Measurements from ENCODE around the gene NEURL1B. TPM values are rescaled to one million over a fixed set of nuclear protein-coding genes. Genes with fewer than 3 reads are reported as not detected.

NEURL1B gene
- total RNA-seq, 1 donor from 2014 or later = 6.1 TPM

DNA sequence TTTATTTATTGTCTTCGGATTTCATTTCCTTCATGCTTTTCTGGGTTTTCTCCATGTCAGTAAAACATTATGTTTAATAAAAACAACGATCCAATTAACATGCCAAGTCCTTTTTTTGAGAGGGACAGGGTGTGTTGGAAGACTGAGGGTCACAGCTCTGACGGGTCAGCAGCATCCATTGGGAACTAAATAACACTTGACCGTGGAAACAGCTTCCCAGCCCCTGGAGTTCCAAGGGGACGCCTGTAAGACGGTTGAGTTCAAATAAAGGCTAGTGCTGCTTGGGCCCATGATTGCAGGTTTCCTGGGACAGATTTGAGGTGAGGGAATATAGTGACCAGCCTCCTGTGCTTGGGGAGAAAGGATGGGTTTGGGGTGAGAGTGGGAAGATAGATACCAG, 30.4 kb upstream of the NEURL1B start:
- Mint-ChIP-seq H3K4me1 (peaks cover 12% of the 10 kb centered on the region), H3K27me3 (ENCODE audit: low read depth) (no peaks in the 10 kb centered on the region), H3K36me3 (ENCODE audit: low read depth) (no peaks in the 10 kb centered on the region), H3K27ac (ENCODE audit: unreplicated experiment) (no peak overlapping the region), H3K4me3 (no peak overlapping the region), H3K9me3 (peaks cover 4% of the 10 kb centered on the region)
- DNase-seq (ENCODE audit: low read depth, low spot score) = no peak
- TF ChIP-seq, protein P1, sequence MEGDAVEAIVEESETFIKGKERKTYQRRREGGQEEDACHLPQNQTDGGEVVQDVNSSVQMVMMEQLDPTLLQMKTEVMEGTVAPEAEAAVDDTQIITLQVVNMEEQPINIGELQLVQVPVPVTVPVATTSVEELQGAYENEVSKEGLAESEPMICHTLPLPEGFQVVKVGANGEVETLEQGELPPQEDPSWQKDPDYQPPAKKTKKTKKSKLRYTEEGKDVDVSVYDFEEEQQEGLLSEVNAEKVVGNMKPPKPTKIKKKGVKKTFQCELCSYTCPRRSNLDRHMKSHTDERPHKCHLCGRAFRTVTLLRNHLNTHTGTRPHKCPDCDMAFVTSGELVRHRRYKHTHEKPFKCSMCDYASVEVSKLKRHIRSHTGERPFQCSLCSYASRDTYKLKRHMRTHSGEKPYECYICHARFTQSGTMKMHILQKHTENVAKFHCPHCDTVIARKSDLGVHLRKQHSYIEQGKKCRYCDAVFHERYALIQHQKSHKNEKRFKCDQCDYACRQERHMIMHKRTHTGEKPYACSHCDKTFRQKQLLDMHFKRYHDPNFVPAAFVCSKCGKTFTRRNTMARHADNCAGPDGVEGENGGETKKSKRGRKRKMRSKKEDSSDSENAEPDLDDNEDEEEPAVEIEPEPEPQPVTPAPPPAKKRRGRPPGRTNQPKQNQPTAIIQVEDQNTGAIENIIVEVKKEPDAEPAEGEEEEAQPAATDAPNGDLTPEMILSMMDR (conservative IDR thresholded peaks at IDR 0.05) = no peak

DNA sequence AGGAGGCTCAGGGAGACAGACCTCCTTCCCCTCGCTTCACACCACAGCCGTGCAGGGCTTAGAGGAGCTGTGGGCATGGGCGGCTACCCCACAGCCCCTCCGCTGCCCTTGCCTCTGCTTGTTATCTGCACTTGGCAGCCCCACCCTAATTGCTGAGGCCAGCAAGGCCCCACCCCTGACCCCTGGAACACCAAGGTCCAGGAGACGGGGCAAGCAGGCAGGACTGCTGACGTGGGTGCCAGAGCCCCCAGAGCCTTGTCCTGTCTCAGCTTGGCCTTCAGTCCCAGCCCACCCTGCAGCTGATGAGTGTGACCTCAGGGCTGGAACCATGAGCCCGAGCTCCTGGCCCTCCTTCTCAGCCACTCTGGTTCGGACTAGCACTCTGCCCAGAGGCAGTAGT, 29.1 kb upstream of the NEURL1B start:
- Mint-ChIP-seq H3K27ac (ENCODE audit: unreplicated experiment) (no peak overlapping the region), H3K9me3 (no peaks in the 10 kb centered on the region), H3K36me3 (ENCODE audit: low read depth) (no peaks in the 10 kb centered on the region), H3K4me3 (no peak overlapping the region), H3K27me3 (ENCODE audit: low read depth) (no peaks in the 10 kb centered on the region), H3K4me1 (peaks cover 4% of the 10 kb centered on the region)
- TF ChIP-seq, protein P1 (conservative IDR thresholded peaks at IDR 0.05) = no peak
- no peak for DNase-seq (ENCODE audit: low read depth, low spot score)

DNA sequence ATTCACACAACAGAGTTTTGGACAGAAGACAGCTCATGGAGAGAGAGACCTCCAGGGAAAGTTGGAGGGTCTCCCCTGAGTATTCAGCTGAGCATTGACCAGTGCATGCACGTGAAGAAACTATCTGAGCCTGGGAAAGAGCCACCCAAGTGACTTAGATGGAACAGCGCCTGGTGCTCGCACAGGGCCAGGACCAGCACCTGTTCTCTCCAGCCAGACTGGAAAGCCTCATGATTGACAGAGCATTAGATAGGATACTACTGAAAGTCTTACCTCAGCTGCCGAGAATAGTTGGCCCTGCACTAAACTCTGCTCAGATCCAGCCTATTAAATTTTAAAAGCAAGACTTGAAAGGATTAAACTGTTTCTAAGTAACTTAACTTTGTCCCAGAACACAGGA, 28.3 kb upstream of the NEURL1B start:
- H3K4me3 Mint-ChIP-seq = no peak overlapping the region
- H3K27me3 Mint-ChIP-seq (ENCODE audit: low read depth) = no peaks in the 10 kb centered on the region
- H3K9me3 Mint-ChIP-seq = no peaks in the 10 kb centered on the region
- no peak for DNase-seq (ENCODE audit: low read depth, low spot score)
- no peaks in the 10 kb centered on the region for H3K36me3 Mint-ChIP-seq (ENCODE audit: low read depth)
- TF ChIP-seq, protein P1 (conservative IDR thresholded peaks at IDR 0.05) = no peak
- H3K4me1 Mint-ChIP-seq = peaks cover 6% of the 10 kb centered on the region
- no peak overlapping the region for H3K27ac Mint-ChIP-seq (ENCODE audit: unreplicated experiment)

DNA sequence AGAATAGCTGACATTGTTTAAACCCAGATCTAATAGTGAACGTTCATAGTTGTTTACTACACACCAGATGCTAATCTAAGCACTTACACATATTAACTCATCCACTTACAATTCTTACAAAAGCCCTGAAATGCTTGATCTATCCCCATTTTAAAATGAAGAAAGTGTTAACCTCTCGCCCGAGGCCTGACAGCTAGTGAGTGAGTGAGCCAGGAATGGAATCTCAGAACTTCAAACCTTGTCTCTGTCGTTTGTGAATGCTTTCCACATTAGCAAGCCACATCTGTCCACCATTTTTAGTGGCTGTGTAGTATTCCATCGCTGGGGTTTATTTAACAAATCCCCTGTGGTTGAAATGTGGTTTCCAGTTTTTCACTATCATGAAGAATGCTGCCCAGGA, 24.9 kb upstream of the NEURL1B start:
- TF ChIP-seq, protein P1 (conservative IDR thresholded peaks at IDR 0.05) = no peak
- Mint-ChIP-seq H3K4me3 (no peak overlapping the region), H3K36me3 (ENCODE audit: low read depth) (no peaks in the 10 kb centered on the region), H3K9me3 (no peaks in the 10 kb centered on the region), H3K4me1 (peaks cover 20% of the 10 kb centered on the region), H3K27ac (ENCODE audit: unreplicated experiment) (no peak overlapping the region), H3K27me3 (ENCODE audit: low read depth) (no peaks in the 10 kb centered on the region)
- DNase-seq (ENCODE audit: low read depth, low spot score) = no peak

DNA sequence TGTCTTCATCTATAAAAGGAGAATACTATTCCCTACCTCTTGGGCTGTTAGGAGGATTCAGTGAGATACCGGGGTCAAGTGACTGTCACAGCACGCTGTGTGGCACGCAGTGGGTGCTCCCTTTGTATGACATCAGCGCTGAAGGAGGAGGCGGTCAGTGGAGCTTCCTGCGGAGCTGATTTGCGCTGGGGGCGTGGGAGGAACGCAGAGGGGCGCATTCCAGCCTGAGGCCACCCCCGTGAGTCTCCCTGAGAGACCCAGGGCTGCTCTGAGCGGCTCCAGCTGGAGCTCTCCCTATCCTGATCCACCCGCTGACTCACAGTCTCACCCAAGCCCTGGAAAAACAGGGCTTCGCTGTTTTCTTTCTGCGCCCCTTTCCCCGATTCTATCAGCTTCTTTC, 24.3 kb upstream of the NEURL1B start:
- TF ChIP-seq, protein P1 (conservative IDR thresholded peaks at IDR 0.05) = no peak
- DNase-seq (ENCODE audit: low read depth, low spot score) = no peak
- no peaks in the 10 kb centered on the region for H3K9me3 Mint-ChIP-seq
- peaks cover 23% of the 10 kb centered on the region for H3K4me1 Mint-ChIP-seq
- no peaks in the 10 kb centered on the region for H3K36me3 Mint-ChIP-seq (ENCODE audit: low read depth)
- no peaks in the 10 kb centered on the region for H3K27me3 Mint-ChIP-seq (ENCODE audit: low read depth)
- no peak overlapping the region for H3K4me3 Mint-ChIP-seq
- no peak overlapping the region for H3K27ac Mint-ChIP-seq (ENCODE audit: unreplicated experiment)

DNA sequence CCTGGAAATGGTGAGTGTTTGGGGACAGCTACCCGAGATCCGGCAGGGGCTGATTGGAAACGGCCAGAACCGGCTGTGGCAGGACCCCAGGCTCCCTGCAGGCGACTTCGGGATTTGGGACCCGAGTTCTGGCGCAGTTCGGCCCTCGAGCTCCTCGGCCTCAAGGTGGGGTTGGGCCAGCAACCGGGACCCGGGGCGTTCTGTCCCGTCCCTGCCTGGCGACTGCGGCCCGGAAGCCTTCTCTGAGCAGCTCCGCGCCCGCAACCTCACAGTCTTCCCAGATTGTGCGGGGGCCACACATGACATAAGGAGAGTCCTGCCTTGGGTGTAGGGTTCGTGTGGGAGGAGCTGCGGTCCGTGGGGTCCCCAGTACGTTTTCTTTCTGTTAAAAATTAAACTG, 23.2 kb upstream of the NEURL1B start:
- TF ChIP-seq, protein P1 (conservative IDR thresholded peaks at IDR 0.05) = no peak
- H3K4me3 Mint-ChIP-seq = no peak overlapping the region
- H3K9me3 Mint-ChIP-seq = no peaks in the 10 kb centered on the region
- no peaks in the 10 kb centered on the region for H3K27me3 Mint-ChIP-seq (ENCODE audit: low read depth)
- no peaks in the 10 kb centered on the region for H3K36me3 Mint-ChIP-seq (ENCODE audit: low read depth)
- H3K27ac Mint-ChIP-seq (ENCODE audit: unreplicated experiment) = no peak overlapping the region
- H3K4me1 Mint-ChIP-seq = peaks cover 32% of the 10 kb centered on the region
- no peak for DNase-seq (ENCODE audit: low read depth, low spot score)
